T-helper 1 cell treated with Interleukin-12 subunit alpha and Interleukin-12 subunit beta and Interleukin-4 antibody, amounts not matched to agents 30 μg/mL and 1 μg/mL, for 36 hours (primary cell): ENCODE data around the gene CA14.

Source experiments
- H3K27ac Mint-ChIP-seq: one replicate; pipeline ENCODE4 v1.8.0; 2021; ENCODE audit warnings: mild to moderate bottlenecking, mixed read lengths
- H3K27me3 Mint-ChIP-seq: one replicate; pipeline ENCODE4 v1.8.0; 2021; ENCODE audit warnings: low read depth, mixed read lengths
- H3K36me3 Mint-ChIP-seq: one replicate; pipeline ENCODE4 v1.8.0; 2021; ENCODE audit warnings: low read depth, mixed read lengths
- H3K4me1 Mint-ChIP-seq: one replicate; pipeline ENCODE4 v1.8.0; 2021; ENCODE audit warnings: low read depth, mixed read lengths
- H3K4me3 Mint-ChIP-seq: one replicate; pipeline ENCODE4 v1.8.0; 2021; ENCODE audit warnings: mild to moderate bottlenecking, moderate library complexity, mixed read lengths
- H3K9me3 Mint-ChIP-seq: one replicate; pipeline ENCODE4 v1.8.0; 2021; ENCODE audit warnings: mixed read lengths

CA14 gene

GRCh38 chr1:150259758-150260669 is 2.4 kb downstream of the CA14 start:
- Mint-ChIP-seq H3K36me3 (peaks cover 4% of the 10 kb centered on the region), H3K4me1 (peaks cover 18% of the 10 kb centered on the region)

GRCh38 chr1:150261367-150261766 is 3.8 kb downstream of the CA14 start:
- Mint-ChIP-seq H3K4me1 (peaks cover 9% of the 10 kb centered on the region), H3K36me3 (peaks cover 15% of the 10 kb centered on the region), H3K27me3 (peaks cover 44% of the 10 kb centered on the region), H3K27ac (no peak overlapping the region), H3K9me3 (no peaks in the 10 kb centered on the region), H3K4me3 (no peak overlapping the region)

More at GRCh38 chr1:150259758-150260669, 2.4 kb downstream of the CA14 start:
- H3K9me3 Mint-ChIP-seq = no peaks in the 10 kb centered on the region
- H3K27me3 Mint-ChIP-seq = peaks cover 55% of the 10 kb centered on the region
- H3K4me3 Mint-ChIP-seq = no peak overlapping the region
- no peak overlapping the region for H3K27ac Mint-ChIP-seq

GRCh38 chr1:150262388-150263320 is 5.1 kb downstream of the CA14 start:
- peaks cover 23% of the 10 kb centered on the region for H3K36me3 Mint-ChIP-seq
- peak overlapping the region; percentile 4 for H3K27ac Mint-ChIP-seq
- no peaks in the 10 kb centered on the region for H3K9me3 Mint-ChIP-seq
- H3K4me1 Mint-ChIP-seq = peaks cover 16% of the 10 kb centered on the region
- H3K4me3 Mint-ChIP-seq = no peak overlapping the region
- peaks cover 31% of the 10 kb centered on the region for H3K27me3 Mint-ChIP-seq

GRCh38 chr1:150263549-150263948 is 6.0 kb downstream of the CA14 start:
- Mint-ChIP-seq H3K27ac (no peak overlapping the region), H3K9me3 (no peaks in the 10 kb centered on the region), H3K4me1 (peaks cover 22% of the 10 kb centered on the region)

GRCh38 chr1:150267896-150268295 is 10.3 kb downstream of the CA14 start:
- Mint-ChIP-seq H3K4me3 (peak overlapping the region; percentile 93), H3K27ac (peak overlapping the region; percentile 98), H3K36me3 (peaks cover 34% of the 10 kb centered on the region), H3K27me3 (no peaks in the 10 kb centered on the region), H3K4me1 (peaks cover 25% of the 10 kb centered on the region), H3K9me3 (no peaks in the 10 kb centered on the region)

More at GRCh38 chr1:150263549-150263948, 6.0 kb downstream of the CA14 start:
- peaks cover 23% of the 10 kb centered on the region for H3K27me3 Mint-ChIP-seq
- no peak overlapping the region for H3K4me3 Mint-ChIP-seq
- H3K36me3 Mint-ChIP-seq = peaks cover 32% of the 10 kb centered on the region

GRCh38 chr1:150268340-150268704 is 10.7 kb downstream of the CA14 start:
- H3K9me3 Mint-ChIP-seq = no peaks in the 10 kb centered on the region
- peak overlapping the region; percentile 93 for H3K4me3 Mint-ChIP-seq
- H3K27ac Mint-ChIP-seq = peak overlapping the region; percentile 98
- H3K36me3 Mint-ChIP-seq = peaks cover 34% of the 10 kb centered on the region
- H3K4me1 Mint-ChIP-seq = peaks cover 25% of the 10 kb centered on the region
- no peaks in the 10 kb centered on the region for H3K27me3 Mint-ChIP-seq

GRCh38 chr1:150268705-150269403 is 11.3 kb downstream of the CA14 start, which contains the start of gene APH1A:
Gene APH1A (minus strand): TSS chr1:150269016. CDS start chr1:150268810, 206 bp downstream.
- peak within 1 kb of the TSS; percentile 98 for H3K27ac Mint-ChIP-seq
- H3K4me3 Mint-ChIP-seq = peak within 1 kb of the TSS; percentile 93
- no peaks in the 10 kb centered on the region for H3K27me3 Mint-ChIP-seq
- H3K36me3 Mint-ChIP-seq = peaks cover 34% of the 10 kb centered on the region
- H3K9me3 Mint-ChIP-seq = no peaks in the 10 kb centered on the region
- peaks cover 25% of the 10 kb centered on the region for H3K4me1 Mint-ChIP-seq

GRCh38 chr1:150269451-150269850 is 11.9 kb downstream of the CA14 start:
- H3K9me3 Mint-ChIP-seq = no peaks in the 10 kb centered on the region
- peak overlapping the region; percentile 98 for H3K27ac Mint-ChIP-seq
- H3K4me1 Mint-ChIP-seq = peaks cover 25% of the 10 kb centered on the region
- H3K4me3 Mint-ChIP-seq = peak overlapping the region; percentile 93
- H3K36me3 Mint-ChIP-seq = peaks cover 34% of the 10 kb centered on the region
- no peaks in the 10 kb centered on the region for H3K27me3 Mint-ChIP-seq

GRCh38 chr1:150271291-150271959 is 13.9 kb downstream of the CA14 start:
- Mint-ChIP-seq H3K27me3 (no peaks in the 10 kb centered on the region), H3K36me3 (peaks cover 19% of the 10 kb centered on the region), H3K9me3 (no peaks in the 10 kb centered on the region), H3K4me3 (no peak overlapping the region), H3K4me1 (peaks cover 23% of the 10 kb centered on the region), H3K27ac (no peak overlapping the region)

GRCh38 chr1:150273311-150273710 is 15.7 kb downstream of the CA14 start:
- no peaks in the 10 kb centered on the region for H3K9me3 Mint-ChIP-seq
- no peak overlapping the region for H3K27ac Mint-ChIP-seq
- peaks cover 4% of the 10 kb centered on the region for H3K36me3 Mint-ChIP-seq
- H3K4me3 Mint-ChIP-seq = no peak overlapping the region
- H3K4me1 Mint-ChIP-seq = peaks cover 7% of the 10 kb centered on the region
- no peaks in the 10 kb centered on the region for H3K27me3 Mint-ChIP-seq

- no peaks in the 10 kb centered on the region for H3K9me3 Mint-ChIP-seq
- peak overlapping the region; percentile 58 for H3K4me3 Mint-ChIP-seq
- peaks cover 4% of the 10 kb centered on the region for H3K36me3 Mint-ChIP-seq
- peaks cover 17% of the 10 kb centered on the region for H3K27me3 Mint-ChIP-seq
- H3K27ac Mint-ChIP-seq = no peak overlapping the region
- H3K4me1 Mint-ChIP-seq = peaks cover 22% of the 10 kb centered on the region
Measured at GRCh38 chr1:150280138-150280707, 22.6 kb downstream of the CA14 start.

- H3K27me3 Mint-ChIP-seq = peaks cover 17% of the 10 kb centered on the region
- peaks cover 4% of the 10 kb centered on the region for H3K36me3 Mint-ChIP-seq
- H3K4me3 Mint-ChIP-seq = peak overlapping the region; percentile 96
- peaks cover 22% of the 10 kb centered on the region for H3K4me1 Mint-ChIP-seq
- H3K9me3 Mint-ChIP-seq = no peaks in the 10 kb centered on the region
- H3K27ac Mint-ChIP-seq = peak overlapping the region; percentile 85
Measured at GRCh38 chr1:150281221-150281757, 23.7 kb downstream of the CA14 start.
